GM20000 (cell line): ENCODE results near the gene LVRN.

Source experiments
- DNase-seq: peaks from one replicate; pipeline ENCODE4 v3.0.0; 2012; ENCODE audit warnings: low spot score
- TF ChIP-seq, protein P1 (sequence below): IDR thresholded peaks from 2 replicates; pipeline ENCODE4 v1.5.1; 2012; ENCODE audit warnings: mild to moderate bottlenecking, control low read depth; ENCODE audit errors: extremely low read depth, missing control alignments

The LVRN gene

DNA sequence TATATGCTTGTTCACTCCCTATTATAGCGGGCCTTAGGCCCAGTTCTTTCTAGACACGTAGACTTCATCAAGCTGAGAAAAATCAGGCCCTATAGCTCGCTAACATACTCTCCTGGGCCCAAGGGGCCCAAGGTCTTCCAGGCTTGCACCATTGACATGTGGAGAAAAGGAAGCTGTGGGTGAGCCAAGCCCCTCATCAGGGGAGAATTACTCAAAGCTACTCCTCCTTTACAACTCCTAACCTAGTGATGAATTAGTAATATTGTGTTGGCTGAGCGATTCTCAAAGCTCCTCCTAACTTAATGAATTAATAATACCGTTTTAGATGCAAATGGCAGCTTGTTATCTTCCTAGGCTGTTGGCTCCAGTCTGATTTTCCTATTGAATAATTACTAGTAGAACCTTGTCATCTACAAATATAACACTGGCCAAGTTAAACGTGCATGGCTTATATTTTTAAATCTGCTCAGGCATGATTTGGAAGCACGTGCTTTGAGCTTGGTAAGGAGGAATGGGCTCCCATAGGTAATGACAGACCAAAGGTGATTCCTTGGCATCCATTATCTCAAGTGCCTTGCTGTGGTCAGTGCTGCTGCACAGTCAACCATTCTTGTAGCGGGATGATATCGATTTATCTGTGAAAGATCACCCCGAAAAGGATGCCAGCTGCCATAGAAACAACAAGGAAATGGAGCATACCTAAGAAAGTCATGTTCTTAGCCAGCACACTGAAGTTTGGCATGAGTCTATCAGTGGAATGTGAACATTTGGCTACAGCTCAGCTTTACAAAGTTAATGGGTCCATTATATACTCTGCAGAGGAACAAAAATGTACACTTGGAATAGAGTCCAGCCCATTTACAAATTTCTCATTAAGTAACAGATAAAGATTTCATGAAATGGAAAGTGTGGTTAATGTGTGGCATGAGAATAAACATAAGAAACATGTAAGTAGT, 23.8 kb downstream of the LVRN start:
- DNase-seq = no peak
- TF ChIP-seq, protein P1, sequence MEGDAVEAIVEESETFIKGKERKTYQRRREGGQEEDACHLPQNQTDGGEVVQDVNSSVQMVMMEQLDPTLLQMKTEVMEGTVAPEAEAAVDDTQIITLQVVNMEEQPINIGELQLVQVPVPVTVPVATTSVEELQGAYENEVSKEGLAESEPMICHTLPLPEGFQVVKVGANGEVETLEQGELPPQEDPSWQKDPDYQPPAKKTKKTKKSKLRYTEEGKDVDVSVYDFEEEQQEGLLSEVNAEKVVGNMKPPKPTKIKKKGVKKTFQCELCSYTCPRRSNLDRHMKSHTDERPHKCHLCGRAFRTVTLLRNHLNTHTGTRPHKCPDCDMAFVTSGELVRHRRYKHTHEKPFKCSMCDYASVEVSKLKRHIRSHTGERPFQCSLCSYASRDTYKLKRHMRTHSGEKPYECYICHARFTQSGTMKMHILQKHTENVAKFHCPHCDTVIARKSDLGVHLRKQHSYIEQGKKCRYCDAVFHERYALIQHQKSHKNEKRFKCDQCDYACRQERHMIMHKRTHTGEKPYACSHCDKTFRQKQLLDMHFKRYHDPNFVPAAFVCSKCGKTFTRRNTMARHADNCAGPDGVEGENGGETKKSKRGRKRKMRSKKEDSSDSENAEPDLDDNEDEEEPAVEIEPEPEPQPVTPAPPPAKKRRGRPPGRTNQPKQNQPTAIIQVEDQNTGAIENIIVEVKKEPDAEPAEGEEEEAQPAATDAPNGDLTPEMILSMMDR = no peak

DNA sequence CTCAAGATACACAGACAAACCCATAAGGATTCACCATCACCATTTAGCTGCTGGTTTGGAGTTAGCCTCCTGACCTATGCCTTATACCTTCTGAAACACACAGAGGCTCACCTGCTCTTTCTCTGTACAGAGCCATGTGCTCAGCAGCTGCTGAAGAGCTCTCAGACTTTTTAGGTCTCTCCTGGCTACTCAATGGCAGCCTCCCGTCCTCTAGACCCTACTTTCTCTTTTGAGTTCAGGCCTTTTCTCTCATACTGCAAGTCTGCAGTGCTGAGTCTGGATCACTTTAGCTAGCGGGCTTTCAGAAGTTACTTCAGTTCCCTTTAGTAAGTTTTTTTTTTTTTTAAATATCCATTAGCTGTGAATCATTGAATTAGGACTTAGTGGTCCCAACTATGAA, 25.7 kb downstream of the LVRN start:
- no peak for DNase-seq
- TF ChIP-seq, protein P1 = no peak

DNA sequence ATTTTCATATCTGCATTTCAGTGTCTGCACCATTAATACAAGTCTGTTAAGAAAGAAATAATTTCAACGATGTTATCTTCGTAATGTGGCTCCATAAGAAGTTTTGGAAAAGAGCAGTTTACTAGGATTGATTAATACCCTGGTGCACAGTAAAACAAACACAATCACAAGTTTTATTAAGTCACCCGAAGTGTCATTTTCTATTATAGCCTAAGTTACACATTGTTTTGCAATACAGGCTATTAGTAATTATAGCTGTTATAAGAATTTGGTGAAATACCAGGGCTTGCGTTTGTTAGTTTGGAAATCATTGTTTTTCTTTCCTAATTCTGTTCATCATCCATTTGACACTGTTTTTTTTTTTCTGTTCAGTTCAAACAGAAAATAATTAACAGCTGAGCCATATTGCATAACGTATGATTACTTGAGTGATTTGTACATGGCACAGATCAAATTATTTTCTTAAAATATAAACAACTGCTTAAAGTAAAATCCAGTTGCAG, 30.6 kb downstream of the LVRN start:
- TF ChIP-seq, protein P1 = no peak
- DNase-seq = no peak

DNA sequence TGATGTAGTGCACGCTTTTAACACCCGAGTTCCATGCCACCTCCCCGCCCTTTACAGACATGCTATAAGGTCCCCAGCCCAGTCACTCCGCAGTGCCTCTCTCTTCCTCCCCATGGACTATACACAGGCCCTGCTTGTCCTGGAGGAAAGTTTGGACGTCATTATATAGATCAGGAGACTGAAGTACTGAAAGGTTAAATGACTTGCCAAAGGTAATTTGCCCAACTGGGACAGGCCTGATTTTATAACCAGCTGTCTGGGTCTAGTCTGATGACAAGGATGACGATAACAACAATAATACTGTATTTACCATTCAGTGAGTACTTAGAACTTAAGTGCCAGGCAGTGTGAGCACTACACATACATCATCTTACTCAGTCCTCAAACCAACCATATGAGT, 33.1 kb downstream of the LVRN start:
- TF ChIP-seq, protein P1 = no peak
- DNase-seq = no peak

DNA sequence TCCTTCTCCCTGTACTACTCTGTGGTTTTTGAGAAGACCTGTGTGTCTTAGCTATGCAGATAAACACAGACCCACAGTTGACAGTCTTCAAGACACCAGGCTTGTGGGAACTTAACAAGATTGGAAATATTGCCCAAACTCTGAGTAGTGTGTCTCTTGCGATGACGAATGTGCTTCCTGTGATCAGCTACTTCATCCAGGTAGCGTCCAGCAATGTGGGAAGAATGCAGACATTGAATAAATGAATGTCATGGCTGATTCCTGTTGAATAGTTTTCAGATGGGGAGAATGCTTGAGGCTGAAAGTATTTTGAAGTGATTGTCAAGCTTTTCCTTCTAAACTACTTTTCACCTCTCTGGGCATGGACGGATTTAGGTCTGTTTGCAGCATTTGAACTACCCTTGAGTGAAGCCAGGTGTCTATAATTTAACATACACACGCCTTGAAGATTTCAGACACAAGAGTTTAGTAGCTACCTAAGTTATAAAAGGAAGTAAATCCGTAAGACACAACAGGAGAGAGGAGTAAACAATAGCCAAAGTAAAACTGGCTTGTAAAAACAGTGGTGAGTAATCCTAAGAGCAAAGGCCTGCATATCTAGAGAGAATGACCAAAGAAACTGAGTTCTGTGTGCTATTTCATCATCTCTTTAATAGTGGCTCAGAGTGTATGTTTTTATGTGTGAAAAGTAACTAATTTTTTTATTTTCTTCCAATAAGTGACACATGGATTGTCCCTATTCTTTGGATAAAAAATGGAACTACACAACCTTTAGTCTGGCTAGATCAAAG, 40.0 kb downstream of the LVRN start:
- TF ChIP-seq, protein P1 = no peak
- no peak for DNase-seq

DNA sequence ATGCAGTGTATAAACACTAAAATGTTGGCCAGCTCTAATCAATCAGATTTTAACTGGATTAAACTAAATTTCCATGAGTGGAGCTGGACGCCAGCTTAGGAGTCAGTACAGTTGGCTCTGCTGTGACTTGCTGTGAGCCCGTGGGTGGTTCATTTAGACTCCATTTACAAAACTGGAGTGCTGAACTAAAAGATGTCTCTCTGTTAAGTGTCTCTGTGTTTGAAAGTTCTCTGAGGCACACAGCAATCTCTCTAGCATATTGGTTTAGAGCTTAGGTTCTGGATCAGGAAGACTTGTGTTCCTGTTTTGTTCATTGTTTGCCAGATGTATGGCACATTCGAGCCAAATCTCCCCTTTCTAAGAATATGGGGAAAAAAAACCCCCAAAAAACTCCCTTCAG, 42.0 kb downstream of the LVRN start:
- DNase-seq = no peak
- TF ChIP-seq, protein P1 = no peak

DNA sequence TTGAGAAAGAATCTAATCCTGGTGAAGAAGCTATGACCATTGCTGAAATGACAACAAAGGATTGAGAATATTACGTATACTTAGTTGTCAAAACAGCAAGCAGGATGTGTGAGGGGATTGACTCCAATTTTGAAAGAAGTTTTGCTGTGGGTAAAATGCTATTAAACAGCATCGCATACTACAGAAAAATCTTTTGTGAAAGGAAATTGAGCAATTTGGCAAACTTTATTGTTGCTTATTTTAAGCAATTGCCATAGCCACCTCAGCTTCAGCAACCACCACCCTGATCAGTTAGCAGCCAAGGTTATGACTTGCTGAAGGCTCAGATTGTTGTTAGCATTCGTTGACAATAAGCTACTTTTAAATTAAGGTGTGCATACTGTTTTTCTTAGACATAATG, 47.5 kb downstream of the LVRN start:
- DNase-seq = no peak
- TF ChIP-seq, protein P1 = no peak
